ENCODE measurements around the gene G3BP1. TPM values are rescaled to one million over a fixed set of nuclear protein-coding genes. Genes with fewer than 3 reads are reported as not detected.
"Not testable (repeated sequence)": the region's sequence is repeated elsewhere in the genome, so short reads cannot be mapped to it uniquely, and the experiment has no call there.

G3BP1 gene
- 88.3 TPM for polyA plus RNA-seq (2013, experiment 1 of 2)
- polyA plus RNA-seq (2013, experiment 2 of 2) = 84.1 TPM

- Histone ChIP-seq H3K4me3 (ENCODE audit: extremely low read depth, insufficient read depth, low read length, poor library complexity, severe bottlenecking) (peak within 1 kb of the TSS; percentile 99), H3K4me1 (ENCODE audit: control insufficient read depth, insufficient read depth, low read length, poor library complexity, severe bottlenecking) (peaks cover 10% of the 10 kb centered on the region), H3K27ac (ENCODE audit: low read depth, low read length, severe bottlenecking) (peak within 1 kb of the TSS; percentile 99), H3K9me3 (ENCODE audit: control insufficient read depth, low read length) (no peaks in the 10 kb centered on the region), H3K36me3 (ENCODE audit: control insufficient read depth, insufficient read depth, low read length) (peaks cover 11% of the 10 kb centered on the region)
- WGBS, 2 experiments (ENCODE audit: insufficient coverage in 2 of 2) = 0% methylated on average over 45 to 49 of the region's 49 CpGs
Observed at GRCh38 chr5:151771259-151772028, at the start of gene G3BP1. Gene G3BP1, plus strand, starts transcription at chr5:151771954. Its CDS starts 14,667 bp downstream, at chr5:151786621.

- Histone ChIP-seq H3K9me3 (ENCODE audit: control insufficient read depth, low read length) (no peaks in the 10 kb centered on the region), H3K4me1 (ENCODE audit: control insufficient read depth, insufficient read depth, low read length, poor library complexity, severe bottlenecking) (peaks cover 4% of the 10 kb centered on the region), H3K4me3 (ENCODE audit: extremely low read depth, insufficient read depth, low read length, poor library complexity, severe bottlenecking) (no peak overlapping the region), H3K27ac (ENCODE audit: low read depth, low read length, severe bottlenecking) (no peak overlapping the region), H3K36me3 (ENCODE audit: control insufficient read depth, insufficient read depth, low read length) (no peaks in the 10 kb centered on the region)
Observed at GRCh38 chr5:151722546-151722945, 49.2 kb upstream of the G3BP1 start.

GRCh38 chr5:151724360-151724759 is 47.4 kb upstream of the G3BP1 start:
- H3K9me3 ChIP-seq (ENCODE audit: control insufficient read depth, low read length) = peaks cover 6% of the 10 kb centered on the region
- H3K36me3 ChIP-seq (ENCODE audit: control insufficient read depth, insufficient read depth, low read length) = no peaks in the 10 kb centered on the region
- H3K4me3 ChIP-seq (ENCODE audit: extremely low read depth, insufficient read depth, low read length, poor library complexity, severe bottlenecking) = no peak overlapping the region
- peaks cover 4% of the 10 kb centered on the region for H3K4me1 ChIP-seq (ENCODE audit: control insufficient read depth, insufficient read depth, low read length, poor library complexity, severe bottlenecking)
- H3K27ac ChIP-seq (ENCODE audit: low read depth, low read length, severe bottlenecking) = no peak overlapping the region
- WGBS, 2 experiments (ENCODE audit: insufficient coverage in 2 of 2) = 93 to 97% methylated on average over 2 of the region's 2 CpGs

- not testable (repeated sequence) for H3K36me3 ChIP-seq (ENCODE audit: control insufficient read depth, insufficient read depth, low read length); H3K4me3 ChIP-seq (ENCODE audit: extremely low read depth, insufficient read depth, low read length, poor library complexity, severe bottlenecking); H3K4me1 ChIP-seq (ENCODE audit: control insufficient read depth, insufficient read depth, low read length, poor library complexity, severe bottlenecking)
- Histone ChIP-seq H3K27ac (ENCODE audit: low read depth, low read length, severe bottlenecking) (peak overlapping the region; percentile 10), H3K9me3 (ENCODE audit: control insufficient read depth, low read length) (peaks cover 15% of the 10 kb centered on the region)
- WGBS, 2 experiments (ENCODE audit: insufficient coverage in 2 of 2) = 64 to 94% methylated on average over 2 to 3 of the region's 5 CpGs
Observed at GRCh38 chr5:151729597-151729996, 42.2 kb upstream of the G3BP1 start.

- H3K27ac ChIP-seq (ENCODE audit: low read depth, low read length, severe bottlenecking) = no peak overlapping the region
- H3K4me3 ChIP-seq (ENCODE audit: extremely low read depth, insufficient read depth, low read length, poor library complexity, severe bottlenecking) = no peak overlapping the region
- peaks cover 3% of the 10 kb centered on the region for H3K36me3 ChIP-seq (ENCODE audit: control insufficient read depth, insufficient read depth, low read length)
- H3K9me3 ChIP-seq (ENCODE audit: control insufficient read depth, low read length) = peaks cover 15% of the 10 kb centered on the region
- peaks cover 4% of the 10 kb centered on the region for H3K4me1 ChIP-seq (ENCODE audit: control insufficient read depth, insufficient read depth, low read length, poor library complexity, severe bottlenecking)
- 89 to 100% methylated on average over 1 to 3 of the region's 7 CpGs for WGBS, 2 experiments (ENCODE audit: insufficient coverage in 2 of 2)
Observed at GRCh38 chr5:151730381-151730780, 41.4 kb upstream of the G3BP1 start.

- H3K36me3 ChIP-seq (ENCODE audit: control insufficient read depth, insufficient read depth, low read length) = peaks cover 3% of the 10 kb centered on the region
- H3K4me3 ChIP-seq (ENCODE audit: extremely low read depth, insufficient read depth, low read length, poor library complexity, severe bottlenecking) = no peak overlapping the region
- H3K27ac ChIP-seq (ENCODE audit: low read depth, low read length, severe bottlenecking) = no peak overlapping the region
- 94 to 100% methylated on average over 2 to 3 of the region's 9 CpGs for WGBS, 2 experiments (ENCODE audit: insufficient coverage in 2 of 2)
- H3K4me1 ChIP-seq (ENCODE audit: control insufficient read depth, insufficient read depth, low read length, poor library complexity, severe bottlenecking) = peaks cover 4% of the 10 kb centered on the region
- H3K9me3 ChIP-seq (ENCODE audit: control insufficient read depth, low read length) = peaks cover 15% of the 10 kb centered on the region
Observed at GRCh38 chr5:151733358-151734063, 38.2 kb upstream of the G3BP1 start.

- 85 to 89% methylated on average over 3 of the region's 3 CpGs for WGBS, 2 experiments (ENCODE audit: insufficient coverage in 2 of 2)
- no peak overlapping the region for H3K4me3 ChIP-seq (ENCODE audit: extremely low read depth, insufficient read depth, low read length, poor library complexity, severe bottlenecking)
- no peak overlapping the region for H3K27ac ChIP-seq (ENCODE audit: low read depth, low read length, severe bottlenecking)
- H3K4me1 ChIP-seq (ENCODE audit: control insufficient read depth, insufficient read depth, low read length, poor library complexity, severe bottlenecking) = peaks cover 3% of the 10 kb centered on the region
- H3K36me3 ChIP-seq (ENCODE audit: control insufficient read depth, insufficient read depth, low read length) = peaks cover 3% of the 10 kb centered on the region
- H3K9me3 ChIP-seq (ENCODE audit: control insufficient read depth, low read length) = peaks cover 13% of the 10 kb centered on the region
Observed at GRCh38 chr5:151734064-151734408, 37.7 kb upstream of the G3BP1 start.

- 100% methylated on average over 1 of the region's 1 CpG; no CpG with 5 or more reads in 1 of the 2 experiments for WGBS, 2 experiments (ENCODE audit: insufficient coverage in 2 of 2)
Observed at GRCh38 chr5:151735646-151736045, 36.1 kb upstream of the G3BP1 start.

GRCh38 chr5:151737431-151737830 is 34.3 kb upstream of the G3BP1 start:
- WGBS, 2 experiments (ENCODE audit: insufficient coverage in 2 of 2) = 82 to 92% methylated on average over 2 to 3 of the region's 3 CpGs
- H3K36me3 ChIP-seq (ENCODE audit: control insufficient read depth, insufficient read depth, low read length) = no peaks in the 10 kb centered on the region
- no peaks in the 10 kb centered on the region for H3K9me3 ChIP-seq (ENCODE audit: control insufficient read depth, low read length)
- H3K4me1 ChIP-seq (ENCODE audit: control insufficient read depth, insufficient read depth, low read length, poor library complexity, severe bottlenecking) = peaks cover 25% of the 10 kb centered on the region
- no peak overlapping the region for H3K27ac ChIP-seq (ENCODE audit: low read depth, low read length, severe bottlenecking)
- H3K4me3 ChIP-seq (ENCODE audit: extremely low read depth, insufficient read depth, low read length, poor library complexity, severe bottlenecking) = no peak overlapping the region

More at GRCh38 chr5:151735646-151736045, 36.1 kb upstream of the G3BP1 start:
- Histone ChIP-seq H3K4me3 (ENCODE audit: extremely low read depth, insufficient read depth, low read length, poor library complexity, severe bottlenecking) (no peak overlapping the region), H3K36me3 (ENCODE audit: control insufficient read depth, insufficient read depth, low read length) (no peaks in the 10 kb centered on the region), H3K4me1 (ENCODE audit: control insufficient read depth, insufficient read depth, low read length, poor library complexity, severe bottlenecking) (peaks cover 15% of the 10 kb centered on the region), H3K9me3 (ENCODE audit: control insufficient read depth, low read length) (no peaks in the 10 kb centered on the region), H3K27ac (ENCODE audit: low read depth, low read length, severe bottlenecking) (no peak overlapping the region)

- Histone ChIP-seq H3K4me3 (ENCODE audit: extremely low read depth, insufficient read depth, low read length, poor library complexity, severe bottlenecking) (no peak overlapping the region), H3K9me3 (ENCODE audit: control insufficient read depth, low read length) (no peaks in the 10 kb centered on the region), H3K4me1 (ENCODE audit: control insufficient read depth, insufficient read depth, low read length, poor library complexity, severe bottlenecking) (peaks cover 25% of the 10 kb centered on the region), H3K27ac (ENCODE audit: low read depth, low read length, severe bottlenecking) (no peak overlapping the region), H3K36me3 (ENCODE audit: control insufficient read depth, insufficient read depth, low read length) (peaks cover 2% of the 10 kb centered on the region)
- WGBS, 2 experiments (ENCODE audit: insufficient coverage in 2 of 2) = 88 to 93% methylated on average over 4 to 6 of the region's 9 CpGs
Observed at GRCh38 chr5:151738125-151738848, 33.5 kb upstream of the G3BP1 start.
